DMS153 (cell line): ENCODE data around the gene CD24.
"Not testable (repeated sequence)": the region's sequence is repeated elsewhere in the genome, so short reads cannot be mapped to it uniquely, and the experiment has no call there.

ENCODE experiments used
- DNase-seq: peaks from one replicate; lab custom pipeline; 2025; lab: John Stamatoyannopoulos, UW

Gene CD24, protein sequence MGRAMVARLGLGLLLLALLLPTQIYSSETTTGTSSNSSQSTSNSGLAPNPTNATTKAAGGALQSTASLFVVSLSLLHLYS

GRCh38 chr6:106974336-106974998 lies at the start of gene CD24:
TSS of gene CD24 (minus strand) at chr6:106974729. CDS start at chr6:106974646, 83 bp downstream.
- DNase-seq = peak; percentile 45

DNA sequence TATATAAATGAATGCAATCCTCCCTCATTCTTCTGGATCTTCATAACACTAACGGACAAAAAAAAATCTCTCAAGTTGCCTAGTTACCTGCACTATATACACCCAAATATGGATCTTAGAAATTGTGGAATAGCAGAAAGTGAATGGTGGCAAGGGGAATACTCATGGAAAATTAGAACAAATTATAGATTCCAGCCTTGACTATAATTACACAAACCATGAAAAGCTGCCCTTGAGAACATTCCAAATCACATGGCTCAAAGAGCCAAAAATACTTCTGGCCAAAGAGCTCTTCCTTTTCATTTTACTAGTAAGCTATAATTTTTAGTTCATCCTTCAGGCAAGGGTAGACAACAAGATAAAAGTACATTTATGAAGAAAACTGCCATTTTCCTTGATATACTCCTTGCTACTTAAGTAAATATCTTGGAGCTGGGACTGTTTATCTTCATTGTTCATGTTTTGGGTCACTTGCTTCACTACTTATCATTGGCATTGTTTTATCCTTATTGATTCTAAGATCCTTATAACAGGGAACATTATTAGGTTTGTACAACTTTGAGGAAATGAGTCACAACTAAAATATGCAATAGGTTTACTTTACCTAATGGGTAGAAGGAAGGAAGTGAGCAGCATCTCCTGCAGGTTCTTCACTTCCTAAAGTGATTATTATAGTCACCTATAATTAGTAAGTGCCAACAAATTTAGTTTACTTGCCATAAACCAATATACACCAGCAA lies 47.1 kb upstream of the CD24 start:
- no peak for DNase-seq

- DNase-seq = no peak
Measured at GRCh38 chr6:107020239-107020638, 45.7 kb upstream of the CD24 start.

DNA sequence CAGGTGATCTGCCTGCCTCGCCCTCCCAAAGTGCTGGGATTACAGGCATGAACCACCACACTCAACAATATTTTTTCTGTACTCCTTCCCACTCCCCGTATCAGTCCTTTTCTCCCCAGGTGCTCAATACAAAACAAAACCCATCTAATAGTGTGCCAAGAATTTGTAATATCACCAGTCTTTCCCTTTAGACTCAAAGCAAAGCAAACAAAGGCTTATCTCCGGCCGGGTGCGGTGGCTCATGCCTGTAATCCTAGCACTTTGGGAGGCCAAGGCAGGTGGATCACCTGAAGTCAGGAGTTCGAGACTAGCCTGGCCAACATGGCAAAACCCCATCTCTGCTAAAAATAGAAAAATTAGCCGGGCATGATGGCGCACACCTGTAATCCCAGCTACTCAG lies 45.1 kb upstream of the CD24 start:
- DNase-seq = not testable (repeated sequence)

- no peak for DNase-seq
Measured at GRCh38 chr6:107019047-107019446, 44.5 kb upstream of the CD24 start.

- DNase-seq = no peak
Measured at GRCh38 chr6:107009499-107009898, 35.0 kb upstream of the CD24 start.

- peak; percentile 69 for DNase-seq
Measured at GRCh38 chr6:106997392-106998158, 23.0 kb upstream of the CD24 start.

DNA sequence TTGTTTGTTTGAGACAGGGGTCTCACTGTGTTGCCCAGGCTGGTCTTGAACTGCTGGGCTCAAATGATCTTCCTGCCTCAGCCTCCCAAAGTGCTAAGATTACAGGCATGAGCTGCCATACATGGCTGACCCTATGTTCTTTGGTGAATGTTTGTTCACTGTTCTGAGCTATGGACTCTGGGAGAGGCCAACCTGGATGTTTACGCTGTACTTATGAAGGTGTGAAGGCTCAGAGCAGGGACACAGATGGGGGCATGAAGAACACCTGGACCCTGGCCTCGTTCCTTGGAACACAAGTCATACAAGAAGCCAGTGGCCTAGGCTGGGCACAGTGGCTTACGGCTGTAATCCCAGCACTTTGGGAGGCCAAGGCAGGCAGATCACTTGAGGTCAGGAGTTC lies 21.1 kb upstream of the CD24 start:
- DNase-seq = no peak

DNA sequence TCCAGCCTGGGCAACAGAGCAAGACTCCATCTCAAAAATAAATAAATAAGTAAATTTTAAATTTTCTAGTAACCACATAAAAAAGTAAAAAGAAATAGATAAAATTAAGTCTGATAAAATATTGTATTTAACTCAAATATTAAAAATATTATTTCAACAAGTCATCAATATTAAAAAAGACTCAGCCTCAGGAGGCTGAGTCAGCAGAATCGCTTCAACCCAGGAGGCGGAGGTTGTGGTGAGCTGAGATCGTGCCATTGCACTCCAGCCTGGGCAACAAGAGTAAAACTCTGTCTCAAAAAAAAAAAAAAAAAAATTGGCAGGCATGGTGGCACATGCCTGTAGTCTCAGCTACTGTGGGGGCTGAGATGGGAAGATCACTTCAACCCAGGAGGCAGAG lies 15.2 kb upstream of the CD24 start:
- not testable (repeated sequence) for DNase-seq

DNA sequence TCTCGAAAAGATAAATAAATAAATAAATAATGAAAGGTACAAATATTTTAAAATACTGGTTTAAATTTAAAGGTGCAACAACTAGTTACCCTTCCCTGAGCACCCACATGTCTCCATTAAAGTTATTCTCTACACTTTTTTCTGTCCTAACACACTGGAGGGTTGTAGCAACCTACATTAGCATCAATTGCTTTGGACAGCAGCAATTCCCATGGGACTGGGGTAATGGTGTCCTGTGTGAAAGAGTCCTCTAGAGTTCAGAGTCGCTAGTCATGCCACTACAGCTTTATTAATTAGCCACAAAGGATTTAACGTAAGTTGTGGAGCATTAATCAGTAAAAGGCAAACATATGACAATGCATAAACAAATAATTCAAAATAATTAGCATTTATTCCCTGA lies 14.1 kb upstream of the CD24 start:
- no peak for DNase-seq

DNA sequence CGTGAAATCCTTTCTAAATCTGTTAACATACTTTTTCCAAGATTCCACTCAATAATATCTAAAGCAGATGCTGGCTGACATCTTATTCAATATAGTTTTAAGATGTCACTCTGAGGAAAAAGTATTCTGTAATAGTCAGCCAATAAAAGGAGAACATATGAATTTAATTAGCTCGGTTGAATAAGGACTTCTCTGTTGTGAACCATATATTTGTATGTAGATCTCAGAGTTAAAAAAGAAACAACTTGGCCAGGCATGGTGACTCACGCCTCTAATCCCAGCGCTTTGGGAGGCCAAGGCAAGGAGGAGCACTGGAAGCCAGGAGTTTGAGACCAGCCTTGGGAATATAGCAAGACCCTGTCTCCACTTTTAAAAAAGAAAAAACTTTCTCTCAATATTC lies 7.4 kb upstream of the CD24 start:
- no peak for DNase-seq

GRCh38 chr6:106980926-106981325 lies 6.4 kb upstream of the CD24 start:
- DNase-seq = no peak

DNA sequence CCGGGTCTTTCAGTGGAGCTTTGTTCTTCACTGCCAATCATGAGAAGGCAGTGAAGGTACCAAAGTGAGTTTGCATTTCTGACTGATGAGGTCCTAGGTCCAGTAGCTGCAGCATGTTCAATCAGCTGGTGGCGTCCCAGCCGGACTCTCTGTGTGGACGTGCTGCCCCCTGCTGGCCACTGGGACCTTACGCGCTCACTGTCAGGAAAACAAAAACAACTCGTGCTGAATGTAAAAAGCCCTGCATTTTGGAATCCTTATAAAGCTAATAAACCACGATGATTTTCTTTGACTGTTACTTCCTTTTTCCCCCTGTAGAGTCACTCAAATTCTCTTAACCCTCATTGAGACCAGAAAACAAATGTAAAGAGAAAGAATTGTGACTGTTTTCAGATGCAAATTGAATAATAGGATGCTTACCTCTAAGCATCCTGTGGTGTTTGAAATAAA lies 4.9 kb upstream of the CD24 start:
- peak; percentile 67 for DNase-seq

- DNase-seq = no peak
Measured at GRCh38 chr6:106977246-106977645, 2.7 kb upstream of the CD24 start.

GRCh38 chr6:106976270-106976669 lies 1.7 kb upstream of the CD24 start:
- DNase-seq = no peak

GRCh38 chr6:106975738-106976064 lies 1.2 kb upstream of the CD24 start:
- no peak for DNase-seq

DNA sequence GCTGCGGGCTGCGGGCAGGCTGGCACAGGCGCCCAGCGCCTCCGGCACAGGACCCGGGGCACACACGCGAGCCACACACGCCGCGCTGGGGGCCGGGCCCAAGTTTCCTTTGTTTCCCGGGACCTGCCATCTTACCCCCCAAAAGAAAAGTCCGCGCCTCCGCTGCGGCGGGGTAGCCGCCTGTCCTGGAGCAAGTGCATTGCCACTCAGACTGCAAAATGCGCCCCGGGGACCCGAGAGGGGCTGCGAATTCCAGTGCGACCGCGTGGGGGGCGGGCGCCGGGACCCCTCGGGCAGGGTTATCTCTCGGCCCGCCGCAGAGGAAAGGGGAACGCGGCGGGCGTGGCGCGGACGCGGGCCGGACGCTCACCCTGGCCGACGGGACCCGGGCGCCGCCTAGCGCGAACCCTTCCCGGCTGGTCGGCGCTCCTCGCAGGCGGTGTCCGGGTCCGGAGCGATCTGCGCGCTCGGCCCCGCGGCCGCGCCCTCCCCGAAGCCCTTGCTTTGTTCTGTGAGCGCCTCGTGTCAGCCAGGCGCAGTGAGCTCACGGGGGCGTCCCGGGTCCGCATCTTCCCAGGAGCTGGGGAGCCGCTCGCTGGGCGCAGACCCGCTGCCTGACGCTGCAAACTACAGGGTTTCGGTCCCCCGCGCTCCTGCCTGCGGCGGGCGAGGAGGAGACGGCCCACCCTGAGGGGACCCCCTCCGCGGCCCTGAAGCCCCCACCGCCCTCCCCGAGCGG lies 639 bp upstream of the CD24 start:
- peak; percentile 30 for DNase-seq

DNA sequence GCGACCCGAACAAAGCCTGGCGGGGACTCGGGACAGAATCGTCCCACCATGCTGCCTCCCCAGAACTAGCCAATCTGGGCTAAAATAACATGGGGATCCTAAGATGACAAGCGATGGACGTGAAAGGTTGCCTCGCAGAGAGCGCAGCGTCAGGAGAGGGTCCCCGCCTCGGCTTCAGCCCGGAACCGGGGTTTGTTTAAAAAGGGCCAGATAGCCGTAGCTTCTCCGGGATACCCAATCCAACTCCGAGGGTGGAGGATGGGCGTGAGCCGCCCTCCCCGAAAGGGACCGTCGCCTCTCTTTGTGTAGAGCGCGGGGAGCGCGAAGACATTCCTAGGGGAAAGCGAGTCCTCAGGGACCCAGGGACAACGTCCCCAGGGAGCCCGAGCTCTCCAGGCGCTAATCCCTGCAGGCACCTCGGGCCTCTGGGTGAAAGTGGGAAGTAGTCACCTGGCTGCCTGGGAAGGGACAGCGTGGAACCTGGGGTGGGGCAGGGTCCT lies 643 bp downstream of the CD24 start:
- no peak for DNase-seq

GRCh38 chr6:106973018-106973835 lies 1.3 kb downstream of the CD24 start:
- DNase-seq = no peak

GRCh38 chr6:106972500-106972899 lies 2.0 kb downstream of the CD24 start:
- peak; percentile 53 for DNase-seq

GRCh38 chr6:106970769-106971168 lies 3.8 kb downstream of the CD24 start:
- DNase-seq = not testable (repeated sequence)
